HFFc6 (cell line): Measurements from ENCODE around the gene NCKAP5. TPM values are rescaled to one million over a fixed set of nuclear protein-coding genes. Genes with fewer than 3 reads are reported as not detected.

Experiments
- DNase-seq: peaks from one replicate; pipeline ENCODE4 v3.0.0-alpha.2; 2018
- H3K27ac Mint-ChIP-seq: 2 replicates; pipeline ENCODE4 v1.8.0; 2020; ENCODE audit warnings: mild to moderate bottlenecking, mixed read lengths
- H3K27me3 Mint-ChIP-seq: 2 replicates; pipeline ENCODE4 v1.8.0; 2021; ENCODE audit warnings: mild to moderate bottlenecking, moderate library complexity, mixed read lengths; ENCODE audit not compliant: insufficient read depth
- H3K36me3 Mint-ChIP-seq: 2 replicates; pipeline ENCODE4 v1.8.0; 2021; ENCODE audit warnings: low read depth, mixed read lengths
- H3K4me1 Mint-ChIP-seq: 2 replicates; pipeline ENCODE4 v1.8.0; 2020; ENCODE audit warnings: low read depth, mixed read lengths
- H3K4me3 Mint-ChIP-seq: 2 replicates; pipeline ENCODE4 v1.8.0; 2020; ENCODE audit warnings: mild to moderate bottlenecking, moderate library complexity, mixed read lengths
- H3K9me3 Mint-ChIP-seq: 2 replicates; pipeline ENCODE4 v1.8.0; 2020; ENCODE audit warnings: mild to moderate bottlenecking, mixed read lengths
- total RNA-seq, 6 experiments: library from RNA; stranded (reverse); fragmentation: NEBNext Ultra II Directional; extraction: Animal tissue kit (Norgen Biotek cat#: 25700); gene quantifications; 2 replicates in 1 of 6; 3 replicates in 5 of 6; pipeline ENCODE4 v1.2.3, GENCODE V29; 2021
- TF ChIP-seq, protein P1 (sequence below): fragments of 200-600 bp; sonication (generic); IDR thresholded peaks from 2 replicates; pipeline ENCODE4 v1.5.0; 2021; ENCODE audit warnings: antibody characterized with exemption, mild to moderate bottlenecking

The NCKAP5 gene
- total RNA-seq, 6 experiments from 2014 or later, result 0.31 to 4.0 (median 3.1) TPM

- Mint-ChIP-seq H3K27me3 (peaks cover 14% of the 10 kb centered on the region), H3K36me3 (no peaks in the 10 kb centered on the region), H3K4me1 (no peaks in the 10 kb centered on the region; the same call in 1 of the 2 replicates), H3K27ac (no peak overlapping the region), H3K4me3 (no peak overlapping the region), H3K9me3 (no peaks in the 10 kb centered on the region)
- no peak for DNase-seq
- TF ChIP-seq, protein P1, sequence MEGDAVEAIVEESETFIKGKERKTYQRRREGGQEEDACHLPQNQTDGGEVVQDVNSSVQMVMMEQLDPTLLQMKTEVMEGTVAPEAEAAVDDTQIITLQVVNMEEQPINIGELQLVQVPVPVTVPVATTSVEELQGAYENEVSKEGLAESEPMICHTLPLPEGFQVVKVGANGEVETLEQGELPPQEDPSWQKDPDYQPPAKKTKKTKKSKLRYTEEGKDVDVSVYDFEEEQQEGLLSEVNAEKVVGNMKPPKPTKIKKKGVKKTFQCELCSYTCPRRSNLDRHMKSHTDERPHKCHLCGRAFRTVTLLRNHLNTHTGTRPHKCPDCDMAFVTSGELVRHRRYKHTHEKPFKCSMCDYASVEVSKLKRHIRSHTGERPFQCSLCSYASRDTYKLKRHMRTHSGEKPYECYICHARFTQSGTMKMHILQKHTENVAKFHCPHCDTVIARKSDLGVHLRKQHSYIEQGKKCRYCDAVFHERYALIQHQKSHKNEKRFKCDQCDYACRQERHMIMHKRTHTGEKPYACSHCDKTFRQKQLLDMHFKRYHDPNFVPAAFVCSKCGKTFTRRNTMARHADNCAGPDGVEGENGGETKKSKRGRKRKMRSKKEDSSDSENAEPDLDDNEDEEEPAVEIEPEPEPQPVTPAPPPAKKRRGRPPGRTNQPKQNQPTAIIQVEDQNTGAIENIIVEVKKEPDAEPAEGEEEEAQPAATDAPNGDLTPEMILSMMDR, result no peak
Measured at GRCh38 chr2:133421516-133422324, 146.5 kb downstream of the NCKAP5 start.

- H3K27me3 Mint-ChIP-seq, result peaks cover 14% of the 10 kb centered on the region
- no peaks in the 10 kb centered on the region for H3K9me3 Mint-ChIP-seq
- DNase-seq, result no peak
- no peaks in the 10 kb centered on the region for H3K36me3 Mint-ChIP-seq
- H3K27ac Mint-ChIP-seq, result no peak overlapping the region
- H3K4me3 Mint-ChIP-seq, result no peak overlapping the region
- TF ChIP-seq, protein P1, result no peak
- H3K4me1 Mint-ChIP-seq, result no peaks in the 10 kb centered on the region; the same call in 1 of the 2 replicates
Measured at GRCh38 chr2:133420788-133421187, 147.5 kb downstream of the NCKAP5 start.

DNA sequence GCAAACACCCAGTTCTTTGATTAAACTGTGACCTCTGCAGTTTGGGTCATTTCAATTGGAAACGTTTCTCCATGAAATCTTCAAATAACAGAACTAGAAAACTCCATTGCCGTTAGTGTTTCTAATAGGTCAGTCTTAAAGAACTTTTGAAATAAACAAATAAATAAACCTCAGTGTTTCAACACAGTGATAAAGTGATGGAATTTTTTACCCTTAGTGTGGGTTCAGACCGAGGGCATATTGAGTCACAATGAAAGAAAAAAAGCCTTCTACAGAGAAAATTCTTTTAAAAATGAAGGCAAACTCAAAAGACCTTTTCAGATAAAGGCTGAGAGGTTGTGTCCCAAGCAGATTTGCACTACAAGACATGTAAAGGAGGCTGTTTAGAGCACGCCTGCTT lies 149.6 kb downstream of the NCKAP5 start:
- TF ChIP-seq, protein P1, result no peak
- H3K27ac Mint-ChIP-seq, result no peak overlapping the region
- H3K4me1 Mint-ChIP-seq, result peaks cover 13% of the 10 kb centered on the region; the same call in 1 of the 2 replicates
- DNase-seq, result no peak
- peaks cover 8% of the 10 kb centered on the region for H3K27me3 Mint-ChIP-seq
- no peak overlapping the region for H3K4me3 Mint-ChIP-seq
- no peaks in the 10 kb centered on the region for H3K9me3 Mint-ChIP-seq
- no peaks in the 10 kb centered on the region for H3K36me3 Mint-ChIP-seq

GRCh38 chr2:133418021-133418420 lies 150.2 kb downstream of the NCKAP5 start:
- Mint-ChIP-seq H3K9me3 (no peaks in the 10 kb centered on the region), H3K36me3 (no peaks in the 10 kb centered on the region), H3K27me3 (peaks cover 8% of the 10 kb centered on the region), H3K4me1 (peaks cover 20% of the 10 kb centered on the region; the same call in 1 of the 2 replicates), H3K27ac (no peak overlapping the region), H3K4me3 (no peak overlapping the region)
- TF ChIP-seq, protein P1, result no peak
- no peak for DNase-seq

GRCh38 chr2:133417415-133417814 lies 150.8 kb downstream of the NCKAP5 start:
- no peak overlapping the region for H3K27ac Mint-ChIP-seq
- DNase-seq, result no peak
- peaks cover 8% of the 10 kb centered on the region for H3K27me3 Mint-ChIP-seq
- no peaks in the 10 kb centered on the region for H3K9me3 Mint-ChIP-seq
- no peaks in the 10 kb centered on the region for H3K36me3 Mint-ChIP-seq
- no peak overlapping the region for H3K4me3 Mint-ChIP-seq
- H3K4me1 Mint-ChIP-seq, result peaks cover 26% of the 10 kb centered on the region; the same call in 1 of the 2 replicates
- TF ChIP-seq, protein P1, result no peak
